ENCODE data around the gene DNM3. TPM values are rescaled to one million over a fixed set of nuclear protein-coding genes. Genes with fewer than 3 reads are reported as not detected.

The DNM3 gene
- total and polyA plus RNA-seq, 2 donors (not counting 3 experiments of a cell fraction or from before 2014, with no cell fraction given), result 1.4 to 2.5 TPM

- DNase-seq (ENCODE audit: low read depth, low spot score) (no peak), FAIRE-seq (no peak)
- no peaks in the 10 kb centered on the region for H4K20me1 ChIP-seq (replicated peaks; ENCODE audit: control insufficient read depth, extremely low read depth, insufficient read depth, low read length)
- no peak overlapping the region for H2AFZ ChIP-seq (ENCODE audit: low read depth, low read length)
- no peak overlapping the region for H3K4me2 ChIP-seq (ENCODE audit: insufficient read depth, low read length)
- H3K27ac ChIP-seq (ENCODE audit: insufficient read depth, low read depth, low read length), result no peak overlapping the region
- H3K4me1 ChIP-seq (ENCODE audit: control insufficient read depth, extremely low read depth, insufficient read depth, low read length), result peaks cover 11% of the 10 kb centered on the region
- H3K79me2 ChIP-seq (ENCODE audit: control insufficient read depth, insufficient read depth, low read length), result no peaks in the 10 kb centered on the region
- ChIA-PET POLR2A (no interaction called here), CTCF (interaction anchor here (1.2 kb wide), 1 partner anchor 87 kb away, joined by 3 read pairs; no protein-coding TSS in a partner anchor)
- intact Hi-C loops (cut with micrococcal nuclease), result no loop called here
- H3K9me1 ChIP-seq (replicated peaks; ENCODE audit: control insufficient read depth, extremely low read depth, insufficient read depth, low read length), result peaks cover 2% of the 10 kb centered on the region
- H3K27me3 ChIP-seq (ENCODE audit: control insufficient read depth in 2 of 2, insufficient read depth in 2 of 2, low read length in 2 of 2), result no peaks in the 10 kb centered on the region
- no TSS peak for BruUV-seq (replicated peaks)
- no peaks in the 10 kb centered on the region for H3K36me3 ChIP-seq (ENCODE audit: control insufficient read depth in 2 of 2, extremely low read depth in 1 of 2, insufficient read depth in 2 of 2, low read length in 2 of 2)
- H3K9me3 ChIP-seq (replicated peaks; ENCODE audit: control insufficient read depth, insufficient read depth, low read length), result no peaks in the 10 kb centered on the region
- dilution Hi-C loops (cut with MboI; ENCODE audit: extremely low pct_ligation_motif_present, low sequenced_read_pairs), result no loop called here
- H3K4me3 ChIP-seq (replicated peaks in 1 of 3; ENCODE audit: insufficient read depth in 1 of 3, low read depth in 1 of 3, low read length in 3 of 3), result no peak overlapping the region
- TF ChIP-seq FOS (IDR thresholded peaks at IDR 0.05; ENCODE audit: borderline replicate concordance, insufficient read depth, low read length) (no peak), GATA2 (IDR thresholded peaks at IDR 0.05; ENCODE audit: insufficient read depth, insufficient read length, low read depth, low read length) (no peak), JUN (IDR thresholded peaks at IDR 0.05; ENCODE audit: borderline replicate concordance, insufficient read depth, insufficient read length, low read depth) (no peak), CTCF (IDR thresholded peaks at IDR 0.05; ENCODE audit: extremely low read depth in 1 of 2, insufficient read depth in 1 of 2, low read depth in 1 of 2, low read length in 2 of 2) (no peak), EZH2 (IDR thresholded peaks at IDR 0.05; ENCODE audit: borderline replicate concordance, low read depth, low read length, severe bottlenecking) (no peak), MAX (IDR thresholded peaks at IDR 0.05; ENCODE audit: insufficient read depth, insufficient read length) (no peak), MYC (IDR thresholded peaks at IDR 0.05; ENCODE audit: low read depth, low read length) (no peak), POLR2A (IDR thresholded peaks at IDR 0.05; ENCODE audit: low read depth, low read length) (no peak), POLR2AphosphoS5 (IDR thresholded peaks at IDR 0.05; ENCODE audit: insufficient read depth, low read depth, low read length) (no peak)
- H3K9ac ChIP-seq (replicated peaks; ENCODE audit: extremely low read depth, insufficient read depth, low read length), result no peak overlapping the region
Measured at GRCh38 chr1:171916315-171916771, 75.0 kb downstream of the DNM3 start.
